Colon (tissue), 2 donors: ENCODE data around the gene PTPRF.

Experiments
- FAIRE-seq: peaks from 2 replicates; lab custom pipeline; 2012; peaks lifted over from hg19 to GRCh38; lab: Jason Lieb, UNC
- donor health status: control.
- donor health status: control.

PTPRF gene

DNA sequence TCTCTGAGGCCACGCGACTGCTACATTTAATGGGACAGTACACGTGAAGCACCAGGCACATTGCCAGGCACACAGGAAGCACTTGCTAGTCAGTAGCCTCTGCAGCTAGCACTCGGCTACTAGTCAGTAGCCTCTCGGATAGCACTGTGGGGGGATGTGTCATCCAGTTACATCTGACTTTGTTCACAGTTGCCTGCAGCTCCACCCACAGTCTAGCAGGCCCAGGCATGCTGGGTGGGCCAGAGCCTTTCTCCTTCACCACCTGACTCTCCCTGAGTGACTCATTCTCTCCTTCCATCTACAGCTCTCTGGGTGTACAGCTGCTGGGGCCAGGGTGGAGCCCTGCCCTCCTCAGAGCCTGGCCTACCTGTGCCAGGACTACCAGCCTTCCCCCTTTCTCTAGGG, 51.5 kb downstream of the PTPRF start:
- FAIRE-seq: no peak

DNA sequence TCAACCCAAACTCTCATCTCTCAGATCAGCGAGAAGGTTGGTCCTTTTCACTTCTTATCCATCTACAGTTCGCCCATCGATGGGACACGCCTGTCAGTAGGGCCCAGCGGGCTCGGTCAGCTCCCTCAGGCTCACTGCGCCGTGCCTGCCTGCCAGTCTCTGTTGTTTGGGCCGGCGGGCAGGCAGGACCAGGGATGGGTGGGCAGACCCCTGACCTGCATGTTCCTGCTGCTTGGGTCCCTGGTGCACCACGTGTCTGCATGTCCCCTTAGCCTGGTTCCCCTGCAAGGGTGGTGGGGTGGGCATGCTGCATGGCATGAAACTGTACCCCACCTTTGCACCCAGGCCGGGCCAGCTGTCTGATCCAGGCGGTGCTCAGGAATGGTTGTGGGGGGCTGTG, 52.4 kb downstream of the PTPRF start:
- FAIRE-seq: no peak

DNA sequence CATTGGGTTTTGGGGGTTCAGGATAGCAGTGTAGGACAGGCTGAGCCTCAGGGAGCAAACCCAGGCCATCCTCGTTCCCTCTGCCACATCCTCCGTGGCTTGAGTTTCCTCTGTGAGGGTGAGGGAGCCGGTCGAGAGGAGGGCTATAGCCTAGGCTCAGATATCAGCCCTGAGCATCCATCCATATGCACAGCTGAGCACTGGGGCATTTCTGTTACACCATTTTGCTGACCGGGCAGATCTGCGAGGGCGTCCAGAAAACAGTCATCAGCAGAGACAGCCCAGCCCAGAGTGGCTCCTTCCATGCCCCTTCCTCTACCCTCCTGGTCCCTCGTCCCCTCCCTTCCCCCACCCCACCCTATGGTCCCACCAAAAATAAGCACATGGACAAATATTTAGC, 53.5 kb downstream of the PTPRF start:
- no peak for FAIRE-seq

DNA sequence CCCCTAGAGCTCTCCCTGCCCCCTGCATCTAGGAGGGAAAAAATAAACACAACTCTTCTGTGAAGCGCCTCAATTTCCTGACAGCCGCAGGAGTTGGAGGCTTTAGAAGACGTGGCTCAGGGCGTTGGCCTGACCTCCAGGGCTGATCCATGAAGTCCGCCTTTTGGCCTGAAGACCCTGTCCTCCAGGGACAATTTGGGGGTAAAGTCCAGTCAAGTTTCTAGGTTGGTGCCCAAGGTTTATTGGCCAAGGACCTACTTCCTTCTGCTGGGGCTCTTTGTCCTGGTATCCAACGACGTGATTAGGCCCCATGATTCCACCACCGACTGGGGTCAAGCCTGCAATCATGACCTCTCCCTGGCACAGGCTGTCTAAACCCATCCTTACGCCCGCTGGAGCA, 54.9 kb downstream of the PTPRF start:
- no peak for FAIRE-seq

DNA sequence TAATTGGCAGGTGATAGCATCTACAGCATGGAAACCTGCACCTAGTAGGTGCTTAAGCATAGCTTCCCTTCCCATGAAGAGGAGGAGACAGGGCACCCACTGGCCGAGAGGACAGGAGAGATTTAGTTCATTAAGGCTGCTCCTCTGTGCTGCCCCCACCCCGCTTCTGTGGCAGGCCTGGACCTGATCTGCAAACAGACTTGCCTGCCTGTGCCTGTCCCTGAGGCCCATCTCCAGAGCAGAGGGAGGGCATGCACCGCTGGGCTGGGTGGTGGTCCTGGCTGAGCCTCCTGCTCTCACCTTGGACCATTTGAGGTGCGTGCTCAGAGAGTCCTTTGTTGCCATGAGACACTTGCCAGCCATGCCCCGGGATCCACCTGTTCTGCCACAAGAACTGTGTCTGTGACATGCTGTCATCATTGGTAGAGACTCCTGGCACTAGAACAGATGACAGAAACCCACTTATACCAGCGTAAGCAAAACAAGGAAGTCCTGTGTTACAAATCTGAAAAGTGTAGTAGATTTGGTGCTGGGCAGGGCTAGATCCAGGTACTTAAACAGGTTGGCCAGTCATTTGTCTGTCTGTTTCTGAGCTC, 55.6 kb downstream of the PTPRF start:
- no peak for FAIRE-seq

DNA sequence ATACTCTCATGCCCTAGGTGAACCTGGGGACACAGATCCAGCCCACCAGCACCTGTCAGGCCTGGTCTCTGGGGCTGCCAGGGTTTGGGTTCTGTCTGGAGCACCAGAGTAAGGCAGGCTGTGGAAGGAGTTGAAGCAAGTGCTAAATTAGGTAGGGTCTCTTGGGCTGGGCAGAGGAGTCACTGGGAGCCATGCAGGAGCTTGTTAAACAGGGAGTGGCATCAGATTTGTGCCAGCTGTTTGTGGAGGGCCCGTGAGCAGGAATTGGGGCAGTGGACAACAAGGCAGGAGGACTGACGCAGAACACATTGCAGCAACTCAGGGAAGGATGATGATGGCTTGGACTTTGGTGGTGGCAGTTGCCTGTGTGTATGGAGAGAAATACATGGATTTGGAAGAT, 56.3 kb downstream of the PTPRF start:
- no peak for FAIRE-seq

DNA sequence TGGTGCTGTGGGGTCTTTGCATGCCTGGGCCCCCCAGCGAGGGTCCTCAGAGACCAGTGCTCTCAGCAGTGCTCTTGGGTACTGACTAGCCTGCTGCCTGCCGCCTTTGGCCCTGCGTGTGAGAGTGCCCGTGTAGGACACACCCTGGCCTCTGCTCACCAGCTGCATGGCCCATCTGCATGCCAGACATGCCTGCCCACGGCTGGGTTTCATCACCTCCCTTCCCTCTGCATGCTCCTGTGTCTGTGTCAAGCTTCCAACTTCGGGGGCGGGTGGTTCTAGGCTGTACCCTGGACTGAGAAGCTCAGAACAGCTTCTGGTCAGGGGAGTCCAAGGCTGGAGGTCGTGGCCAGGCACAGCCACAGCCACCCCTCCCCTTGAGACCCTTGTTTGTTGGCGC, 56.9 kb downstream of the PTPRF start:
- FAIRE-seq: no peak

DNA sequence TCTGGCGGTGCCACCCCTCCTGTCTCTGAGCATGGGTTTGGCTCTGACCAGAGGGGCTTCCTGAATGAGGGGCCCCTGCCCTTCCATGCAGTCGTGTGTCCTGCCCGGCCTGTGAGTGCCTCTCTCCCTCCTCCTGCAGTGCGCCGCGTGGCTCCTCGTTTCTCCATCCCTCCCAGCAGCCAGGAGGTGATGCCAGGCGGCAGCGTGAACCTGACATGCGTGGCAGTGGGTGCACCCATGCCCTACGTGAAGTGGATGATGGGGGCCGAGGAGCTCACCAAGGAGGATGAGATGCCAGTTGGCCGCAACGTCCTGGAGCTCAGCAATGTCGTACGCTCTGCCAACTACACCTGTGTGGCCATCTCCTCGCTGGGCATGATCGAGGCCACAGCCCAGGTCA, 57.9 kb downstream of the PTPRF start:
- no peak for FAIRE-seq

DNA sequence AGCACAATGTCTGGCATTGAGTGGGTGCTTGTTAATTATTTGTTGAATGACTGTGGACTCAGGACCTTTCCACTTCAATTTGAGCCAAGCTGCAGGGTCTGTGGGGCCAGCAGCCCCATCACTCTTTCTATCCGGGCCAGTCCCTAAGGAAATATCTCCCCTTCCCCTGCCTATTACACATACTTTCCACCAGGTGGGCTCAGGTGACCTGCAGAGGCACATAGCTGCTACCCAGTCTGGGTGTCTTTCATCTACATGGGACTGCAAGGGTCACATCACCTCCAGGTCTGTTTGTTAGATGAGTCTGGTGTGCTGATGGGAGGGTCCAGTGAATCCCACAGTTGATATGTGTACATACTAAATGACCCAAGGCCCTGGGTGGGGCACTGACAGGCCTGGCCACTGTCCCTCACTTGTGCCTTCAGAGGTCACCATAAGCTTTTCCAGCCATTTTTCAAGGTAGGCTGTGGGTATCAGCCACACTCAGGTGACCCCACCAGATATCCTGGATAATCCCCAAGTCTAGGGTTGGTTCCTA, 59.8 kb downstream of the PTPRF start:
- FAIRE-seq: no peak

DNA sequence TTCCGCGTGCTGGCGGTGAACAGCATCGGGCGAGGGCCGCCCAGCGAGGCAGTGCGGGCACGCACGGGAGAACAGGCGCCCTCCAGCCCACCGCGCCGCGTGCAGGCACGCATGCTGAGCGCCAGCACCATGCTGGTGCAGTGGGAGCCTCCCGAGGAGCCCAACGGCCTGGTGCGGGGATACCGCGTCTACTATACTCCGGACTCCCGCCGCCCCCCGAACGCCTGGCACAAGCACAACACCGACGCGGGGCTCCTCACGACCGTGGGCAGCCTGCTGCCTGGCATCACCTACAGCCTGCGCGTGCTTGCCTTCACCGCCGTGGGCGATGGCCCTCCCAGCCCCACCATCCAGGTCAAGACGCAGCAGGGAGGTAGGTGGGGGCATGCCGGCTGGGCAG, 60.5 kb downstream of the PTPRF start:
- FAIRE-seq: no peak

DNA sequence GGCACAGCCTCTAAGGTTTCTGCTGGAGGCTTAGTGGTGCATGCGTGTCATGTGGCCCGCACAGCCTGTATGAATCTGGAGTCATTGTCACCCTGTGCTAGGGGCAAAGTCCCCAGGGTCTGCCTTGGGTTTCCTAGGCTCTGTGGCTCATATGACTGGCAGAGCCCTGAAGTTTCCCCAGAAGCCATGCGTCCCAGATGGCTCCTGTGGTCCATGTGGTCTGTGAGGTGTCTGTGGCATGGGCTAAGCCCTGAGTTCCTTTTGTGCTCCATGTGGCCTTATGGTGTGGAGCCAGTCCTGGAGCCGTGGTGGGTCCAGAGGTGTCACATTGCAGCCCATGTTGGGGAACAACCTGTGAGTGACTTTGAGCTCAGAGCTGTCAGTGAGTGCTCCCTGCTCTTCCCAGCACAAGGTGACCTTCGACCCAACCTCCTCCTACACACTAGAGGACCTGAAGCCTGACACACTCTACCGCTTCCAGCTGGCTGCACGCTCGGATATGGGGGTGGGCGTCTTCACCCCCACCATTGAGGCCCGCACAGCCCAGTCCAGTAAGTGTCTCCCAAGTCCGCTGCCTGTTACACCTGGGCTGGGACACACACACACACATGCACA, 61.5 kb downstream of the PTPRF start:
- FAIRE-seq: no peak

DNA sequence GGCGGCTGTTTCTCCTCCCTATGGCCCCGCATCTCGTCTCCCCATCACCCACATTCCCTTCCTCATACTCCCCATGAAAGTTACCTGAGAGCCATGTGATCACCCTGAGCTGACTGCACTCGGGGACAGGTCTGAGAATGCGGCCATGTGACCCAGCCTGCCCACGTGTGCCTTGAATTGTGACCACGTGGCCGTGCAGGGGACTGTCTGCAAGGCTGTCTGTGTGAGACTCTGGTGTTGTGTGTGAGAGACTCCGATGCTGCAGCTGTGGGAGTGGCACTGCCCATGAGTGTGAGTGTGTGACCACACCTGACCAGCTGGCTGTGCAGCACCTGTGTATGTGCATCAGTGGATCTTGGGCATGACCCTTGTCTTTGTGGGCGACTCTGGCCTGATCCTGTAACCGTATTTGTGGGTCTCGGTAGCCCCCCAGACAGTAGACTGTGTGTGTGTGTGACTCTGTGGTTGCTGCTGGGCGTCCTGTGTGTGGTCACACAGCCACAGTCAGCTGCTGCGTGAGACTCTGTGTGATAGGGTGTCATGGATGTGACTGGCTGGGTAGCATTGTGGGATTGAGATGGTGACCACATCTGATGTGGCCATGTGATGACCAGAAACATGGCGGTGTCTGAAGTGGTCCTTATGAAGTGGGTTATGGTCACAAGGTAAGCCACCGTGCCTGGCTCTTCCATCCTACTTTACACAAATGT, 62.4 kb downstream of the PTPRF start:
- no peak for FAIRE-seq

DNA sequence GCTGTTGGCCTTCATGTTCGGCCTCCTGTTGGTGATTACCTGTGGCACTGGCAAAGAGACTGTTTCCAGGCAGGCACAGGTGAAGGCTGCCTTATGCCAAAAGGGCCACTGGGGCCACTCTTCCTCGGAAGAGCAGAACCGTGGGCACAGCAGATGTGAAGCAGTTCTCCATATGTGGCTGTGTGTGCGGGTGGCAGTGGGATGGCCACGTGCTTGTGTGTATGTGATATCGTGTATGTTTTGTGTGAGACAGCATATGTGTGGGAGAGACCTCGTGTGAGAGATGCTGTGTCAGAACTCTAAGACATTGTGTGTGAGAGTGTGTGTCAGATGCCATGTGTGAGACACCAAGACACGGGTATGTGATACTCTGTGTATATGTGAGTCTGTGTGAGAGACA, 65.9 kb downstream of the PTPRF start:
- no peak for FAIRE-seq

DNA sequence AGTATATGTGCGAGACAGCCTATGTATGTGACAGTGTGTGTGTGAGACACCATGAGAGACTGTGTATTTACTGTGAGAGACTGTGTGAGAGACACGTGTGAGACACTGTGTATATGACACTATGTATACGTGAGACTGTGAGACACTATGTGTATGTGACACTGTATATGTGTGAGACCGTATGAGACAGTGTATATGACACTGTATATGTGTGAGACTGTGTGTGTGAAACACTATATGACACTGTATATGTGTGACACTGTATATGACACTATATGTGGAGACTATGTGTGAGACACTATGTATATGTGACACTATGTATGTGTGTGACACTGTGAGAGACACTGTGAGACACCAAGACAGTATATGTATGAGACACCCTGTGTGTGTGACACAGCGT, 66.3 kb downstream of the PTPRF start:
- FAIRE-seq: no peak

DNA sequence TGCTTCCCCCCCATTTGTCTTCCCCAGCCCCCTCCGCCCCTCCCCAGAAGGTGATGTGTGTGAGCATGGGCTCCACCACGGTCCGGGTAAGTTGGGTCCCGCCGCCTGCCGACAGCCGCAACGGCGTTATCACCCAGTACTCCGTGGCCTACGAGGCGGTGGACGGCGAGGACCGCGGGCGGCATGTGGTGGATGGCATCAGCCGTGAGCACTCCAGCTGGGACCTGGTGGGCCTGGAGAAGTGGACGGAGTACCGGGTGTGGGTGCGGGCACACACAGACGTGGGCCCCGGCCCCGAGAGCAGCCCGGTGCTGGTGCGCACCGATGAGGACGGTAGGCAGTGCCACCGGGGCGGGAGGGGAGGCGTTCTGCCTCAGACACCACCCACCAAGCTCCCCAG, 67.0 kb downstream of the PTPRF start:
- no peak for FAIRE-seq

DNA sequence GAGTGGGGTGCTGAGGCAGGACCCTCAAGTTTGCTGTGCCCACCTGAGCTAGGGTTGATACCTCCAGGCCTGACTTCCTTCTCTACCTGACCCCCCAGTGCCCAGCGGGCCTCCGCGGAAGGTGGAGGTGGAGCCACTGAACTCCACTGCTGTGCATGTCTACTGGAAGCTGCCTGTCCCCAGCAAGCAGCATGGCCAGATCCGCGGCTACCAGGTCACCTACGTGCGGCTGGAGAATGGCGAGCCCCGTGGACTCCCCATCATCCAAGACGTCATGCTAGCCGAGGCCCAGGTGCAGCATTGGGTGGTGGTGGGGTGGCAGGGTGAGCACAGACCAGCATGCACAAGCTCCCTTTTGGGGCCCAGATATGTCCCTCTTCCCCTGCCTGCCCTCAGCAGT, 67.9 kb downstream of the PTPRF start:
- no peak for FAIRE-seq

DNA sequence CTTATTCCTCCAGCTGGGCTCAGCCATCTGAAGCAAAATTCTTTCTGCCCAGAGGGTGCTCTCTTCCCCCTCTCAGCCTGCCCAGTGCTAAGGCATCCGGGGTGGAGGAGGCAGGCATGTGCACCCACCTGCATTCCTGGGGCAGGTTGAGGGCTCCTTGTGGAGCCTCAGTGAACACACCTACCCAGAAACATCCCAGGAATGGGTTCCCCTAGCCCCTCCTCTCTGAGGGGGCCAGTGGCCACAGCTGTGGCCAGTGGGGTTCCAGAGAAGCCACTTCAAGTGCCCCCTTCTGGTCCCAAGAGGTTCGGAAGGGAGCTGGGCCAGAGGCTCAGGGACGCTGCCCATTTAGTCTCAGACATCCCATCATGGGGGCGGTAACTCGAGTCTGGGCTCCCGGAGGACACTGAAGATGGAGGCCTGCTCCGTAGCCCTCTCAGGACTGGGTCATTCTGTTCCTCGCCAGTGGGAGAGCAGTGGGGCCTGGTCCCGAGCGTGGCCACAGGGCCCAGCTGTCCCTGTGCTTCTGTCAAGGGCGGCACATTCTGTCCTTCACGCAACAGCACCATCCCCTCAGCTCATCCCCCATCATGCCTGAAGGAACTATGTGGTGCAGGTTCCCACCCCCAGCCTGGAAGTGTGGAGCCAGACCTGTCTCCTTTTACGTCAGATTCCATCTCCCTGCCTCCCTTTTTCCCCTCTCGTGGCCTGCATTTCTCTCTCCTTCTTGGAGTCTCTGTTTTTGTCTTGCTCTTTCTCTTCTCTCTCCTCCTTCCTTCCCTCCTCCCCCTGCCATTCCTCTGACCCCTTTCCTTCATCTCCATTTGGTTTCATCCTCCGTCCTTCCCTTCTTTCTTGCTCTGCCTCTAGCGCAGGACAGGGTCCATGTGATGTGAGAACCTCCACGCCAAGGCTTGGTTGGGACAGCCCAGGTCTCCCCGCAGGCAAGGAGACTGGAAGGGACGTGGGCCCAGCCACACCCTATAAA, 69.6 kb downstream of the PTPRF start:
- no peak for FAIRE-seq

DNA sequence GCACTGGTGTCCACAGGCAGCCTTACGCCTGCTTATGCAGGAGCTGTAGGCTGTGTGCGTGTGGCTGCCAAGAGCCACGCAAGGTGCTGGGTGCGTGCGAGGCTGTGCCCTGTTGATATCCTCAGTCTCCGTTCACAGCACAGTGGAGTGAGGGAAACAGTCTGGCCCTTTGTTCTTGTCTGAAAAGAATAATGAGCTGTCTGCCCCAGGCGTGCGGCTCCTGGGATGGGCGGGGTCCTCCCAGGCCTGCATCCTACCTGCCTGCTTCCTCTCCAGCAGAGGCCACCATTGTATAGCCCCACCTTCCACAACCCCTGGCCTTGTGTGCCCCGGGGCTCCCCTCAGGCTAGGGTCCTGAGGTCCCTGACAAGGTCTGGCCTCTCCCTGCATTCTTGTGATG, 72.3 kb downstream of the PTPRF start:
- no peak for FAIRE-seq

DNA sequence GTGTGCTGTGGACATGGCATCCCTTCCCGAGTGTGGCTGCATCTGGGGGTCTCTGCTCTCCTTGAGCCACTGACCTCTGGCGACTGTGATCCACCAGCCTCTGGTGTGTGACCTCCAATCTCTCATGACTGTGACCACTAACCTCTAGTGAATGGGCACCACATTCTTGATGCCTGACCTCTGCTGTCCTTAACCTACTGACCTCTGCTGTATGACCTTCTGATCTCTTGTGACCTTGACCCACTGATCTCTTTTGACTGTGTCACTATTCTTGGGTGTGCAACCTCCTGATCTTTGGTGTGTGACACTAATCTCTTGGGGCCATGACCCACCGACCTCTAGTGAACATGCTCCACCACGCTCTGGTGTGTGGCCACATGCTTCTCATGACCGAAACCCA, 73.5 kb downstream of the PTPRF start:
- FAIRE-seq: no peak

DNA sequence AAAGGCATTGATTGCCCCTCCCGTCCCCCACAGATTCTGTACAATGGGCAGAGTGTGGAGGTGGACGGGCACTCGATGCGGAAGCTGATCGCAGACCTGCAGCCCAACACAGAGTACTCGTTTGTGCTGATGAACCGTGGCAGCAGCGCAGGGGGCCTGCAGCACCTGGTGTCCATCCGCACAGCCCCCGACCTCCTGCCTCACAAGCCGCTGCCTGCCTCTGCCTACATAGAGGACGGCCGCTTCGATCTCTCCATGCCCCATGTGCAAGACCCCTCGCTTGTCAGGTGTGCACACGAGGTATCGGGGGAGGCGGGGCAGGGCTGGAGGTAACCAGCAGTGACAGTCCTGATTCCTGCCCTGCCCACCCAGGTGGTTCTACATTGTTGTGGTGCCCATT, 74.5 kb downstream of the PTPRF start:
- FAIRE-seq: no peak

DNA sequence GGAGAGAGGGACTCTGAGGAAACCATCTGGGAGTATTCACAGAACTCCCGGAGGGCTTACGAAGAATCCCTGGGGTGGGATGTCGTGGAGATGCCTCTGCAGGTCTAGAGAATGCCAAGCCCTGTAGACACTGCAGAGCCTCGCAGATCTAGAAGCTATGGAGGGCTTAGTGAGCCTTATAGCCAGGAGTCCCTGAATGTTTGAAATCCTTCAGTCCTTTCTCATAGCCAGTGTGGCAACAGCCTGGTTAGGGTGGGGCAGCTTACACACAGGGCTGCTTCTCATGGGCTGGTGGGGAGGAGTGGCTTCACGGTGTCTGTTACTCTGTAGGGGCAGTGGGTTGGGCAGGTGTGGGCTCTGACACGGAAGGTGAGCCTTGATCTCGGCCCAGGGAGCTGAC, 75.1 kb downstream of the PTPRF start:
- FAIRE-seq: no peak

DNA sequence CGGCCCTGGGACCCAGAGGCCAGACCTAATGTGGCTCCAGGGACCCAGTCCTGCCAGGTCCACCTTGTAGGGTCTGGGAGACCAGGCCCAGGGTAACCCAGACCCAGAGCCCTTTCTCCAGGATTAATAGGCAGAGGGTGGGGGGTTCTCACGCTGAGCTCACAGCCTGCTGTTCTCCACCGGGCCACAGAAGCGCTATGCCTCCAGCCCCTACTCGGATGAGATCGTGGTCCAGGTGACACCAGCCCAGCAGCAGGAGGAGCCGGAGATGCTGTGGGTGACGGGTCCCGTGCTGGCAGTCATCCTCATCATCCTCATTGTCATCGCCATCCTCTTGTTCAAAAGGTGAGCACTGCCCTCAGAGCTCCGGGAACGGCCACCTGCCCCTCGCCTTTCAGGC, 75.9 kb downstream of the PTPRF start:
- no peak for FAIRE-seq

DNA sequence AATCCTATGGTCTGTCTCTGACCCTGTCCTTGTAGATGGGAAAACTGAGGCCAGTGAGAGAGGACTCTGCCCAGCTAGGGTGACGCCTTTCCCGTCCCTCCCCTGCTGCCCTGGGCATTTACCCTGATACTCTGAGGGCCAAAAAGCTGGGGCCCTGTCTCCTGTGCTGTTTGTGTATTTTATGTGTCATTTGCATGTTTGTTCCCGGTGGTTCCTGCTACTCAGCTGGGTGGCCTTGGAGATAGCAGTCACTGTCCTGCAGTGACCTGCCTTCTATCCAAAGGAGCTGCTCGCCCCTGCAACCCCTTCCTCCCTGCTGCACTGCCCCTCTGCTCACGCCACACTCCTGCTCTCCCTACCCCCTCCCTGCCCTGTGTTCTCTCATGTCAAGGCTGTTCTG, 78.1 kb downstream of the PTPRF start:
- no peak for FAIRE-seq
